Neural progenitor cell (in vitro differentiated cells): ENCODE data around the gene TTYH1. TPM values are rescaled to one million over a fixed set of nuclear protein-coding genes. Genes with fewer than 3 reads are reported as not detected.

ENCODE experiments used
- DNase-seq: peaks from one replicate; pipeline ENCODE4 v3.0.0-alpha.2; 2016; ENCODE audit warnings: low spot score
- H2AFZ ChIP-seq: fragments of 200-600 bp; sonication (generic); replicated peaks from 2 replicates; pipeline ENCODE4 v1.6.1; 2016; ENCODE audit warnings: antibody characterized with exemption
- H3F3A ChIP-seq: fragments of 200-600 bp; sonication (generic); 2 replicates; pipeline ENCODE4 v1.6.1; 2016; ENCODE audit warnings: antibody characterized with exemption, low read depth
- H3K27ac ChIP-seq: fragments of 200-600 bp; sonication (generic); 2 replicates; pipeline ENCODE4 v1.5.1; 2016; ENCODE audit warnings: mild to moderate bottlenecking
- H3K27me3 ChIP-seq: fragments of 200-600 bp; sonication (generic); 2 replicates; pipeline ENCODE4 v1.6.1; 2016; ENCODE audit warnings: mild to moderate bottlenecking, moderate library complexity
- H3K36me3 ChIP-seq: fragments of 200-600 bp; sonication (generic); 2 replicates; pipeline ENCODE4 v1.5.1; 2016
- H3K4me1 ChIP-seq: fragments of 200-600 bp; sonication (generic); 2 replicates; pipeline ENCODE4 v1.6.1; 2016; ENCODE audit warnings: mixed run types
- H3K4me2 ChIP-seq: fragments of 200-600 bp; sonication (generic); 2 replicates; pipeline ENCODE4 v1.6.1; 2016
- H3K4me3 ChIP-seq: fragments of 200-600 bp; sonication (generic); 2 replicates; pipeline ENCODE4 v1.5.1; 2016
- H3K79me2 ChIP-seq: fragments of 200-600 bp; sonication (generic); 2 replicates; pipeline ENCODE4 v1.6.1; 2016; ENCODE audit warnings: low read depth
- H3K9ac ChIP-seq: fragments of 200-600 bp; sonication (generic); 2 replicates; pipeline ENCODE4 v1.6.1; 2016
- H3K9me3 ChIP-seq: fragments of 200-600 bp; sonication (generic); 2 replicates; pipeline ENCODE4 v1.5.1; 2016; ENCODE audit warnings: low read depth
- H4K20me1 ChIP-seq: fragments of 200-600 bp; sonication (generic); 2 replicates; pipeline ENCODE4 v1.6.1; 2016; ENCODE audit warnings: low read depth
- H3K27ac Mint-ChIP-seq: 3 replicates; pipeline ENCODE4 v1.8.0; 2021; ENCODE audit warnings: mixed read lengths
- H3K27me3 Mint-ChIP-seq: 2 replicates; pipeline ENCODE4 v1.8.0; 2022; ENCODE audit warnings: low read depth, mild to moderate bottlenecking, inconsistent platforms, moderate library complexity, mixed read lengths; ENCODE audit not compliant: insufficient read depth
- H3K36me3 Mint-ChIP-seq: 3 replicates; pipeline ENCODE4 v1.8.0; 2021; ENCODE audit warnings: mixed read lengths
- H3K4me1 Mint-ChIP-seq: 3 replicates; pipeline ENCODE4 v1.8.0; 2021; ENCODE audit warnings: mixed read lengths
- H3K4me3 Mint-ChIP-seq: 3 replicates; pipeline ENCODE4 v1.8.0; 2021; ENCODE audit warnings: mild to moderate bottlenecking, moderate library complexity, mixed read lengths
- H3K9me3 Mint-ChIP-seq: 3 replicates; pipeline ENCODE4 v1.8.0; 2020; ENCODE audit warnings: mixed read lengths
- CTCF ChIP-seq: fragments of 200-600 bp; sonication (generic); IDR thresholded peaks from 2 replicates; pipeline ENCODE4 v1.5.1; 2017; ENCODE audit warnings: antibody characterized with exemption, mild to moderate bottlenecking
- EZH2 ChIP-seq: fragments of 200-600 bp; sonication (generic); IDR thresholded peaks from 2 replicates; pipeline ENCODE4 v1.6.1; 2017; ENCODE audit warnings: antibody characterized with exemption, mild to moderate bottlenecking, moderate library complexity
- EZH2phosphoT487 ChIP-seq: fragments of 200-600 bp; sonication (generic); IDR thresholded peaks from 2 replicates; pipeline ENCODE4 v1.6.1; 2017; ENCODE audit warnings: antibody characterized with exemption
- total RNA-seq: library from RNA; depleted of rRNA; stranded (reverse); fragments of >200 nt; gene quantifications from 2 replicates; pipeline ENCODE4 v1.2.3, GENCODE V29; 2015; ENCODE audit warnings: low replicate concordance

TTYH1 gene
- total RNA-seq, 1 donor from 2014 or later: 34.2 TPM

GRCh38 chr19:54390942-54391577 is 24.2 kb upstream of the TTYH1 start:
- Mint-ChIP-seq H3K27me3 (peaks cover 13% of the 10 kb centered on the region), H3K36me3 (no peaks in the 10 kb centered on the region), H3K27ac (no peak overlapping the region), H3K4me1 (peaks cover 18% of the 10 kb centered on the region), H3K4me3 (no peak overlapping the region), H3K9me3 (no peaks in the 10 kb centered on the region)
- Histone ChIP-seq H3K27ac (no peak overlapping the region), H2AFZ (no peak overlapping the region), H3K27me3 (peaks cover 45% of the 10 kb centered on the region), H3K36me3 (no peaks in the 10 kb centered on the region), H3K79me2 (no peaks in the 10 kb centered on the region), H3K9ac (no peak overlapping the region), H4K20me1 (no peaks in the 10 kb centered on the region), H3K9me3 (no peaks in the 10 kb centered on the region), H3K4me3 (no peak overlapping the region), H3K4me2 (peak overlapping the region; percentile 41), H3K4me1 (peaks cover 6% of the 10 kb centered on the region), H3F3A (peaks cover 6% of the 10 kb centered on the region)
- no peak for TF ChIP-seq EZH2
- TF ChIP-seq CTCF: peak; percentile 87
- TF ChIP-seq EZH2phosphoT487: no peak
- peak; percentile 93 for DNase-seq

DNA sequence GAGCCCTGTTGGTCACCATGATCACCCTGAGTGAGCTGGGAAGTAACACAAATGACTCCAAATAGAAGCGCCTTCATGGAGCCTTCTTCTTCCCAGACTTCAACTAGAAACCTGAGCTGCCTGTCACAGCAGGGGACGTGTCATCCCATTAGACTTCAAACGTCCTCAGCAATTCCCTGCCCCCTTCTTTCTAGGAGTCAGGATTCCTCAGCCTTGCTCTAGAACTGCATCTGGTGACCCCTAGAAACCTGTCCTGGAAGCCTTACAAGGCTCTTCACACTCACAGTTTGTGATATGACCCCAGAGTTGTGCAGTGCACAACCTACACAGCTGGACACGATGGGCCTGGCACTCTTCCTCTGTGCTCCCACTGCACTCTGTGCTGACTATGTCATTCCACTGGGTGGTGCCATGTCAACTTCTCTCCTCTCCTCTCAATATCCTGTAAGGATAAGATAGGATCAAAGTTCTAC is 23.6 kb upstream of the TTYH1 start:
- H3K4me2 ChIP-seq: no peak overlapping the region
- Mint-ChIP-seq H3K9me3 (no peaks in the 10 kb centered on the region), H3K4me3 (no peak overlapping the region), H3K27ac (no peak overlapping the region), H3K36me3 (no peaks in the 10 kb centered on the region), H3K27me3 (peaks cover 13% of the 10 kb centered on the region), H3K4me1 (peaks cover 18% of the 10 kb centered on the region)
- H2AFZ ChIP-seq: no peak overlapping the region
- H3K27ac ChIP-seq: no peak overlapping the region
- no peak overlapping the region for H3K4me3 ChIP-seq
- H3K4me1 ChIP-seq: peaks cover 6% of the 10 kb centered on the region
- no peaks in the 10 kb centered on the region for H3K36me3 ChIP-seq
- no peak overlapping the region for H3K9ac ChIP-seq
- H3F3A ChIP-seq: peaks cover 6% of the 10 kb centered on the region
- peaks cover 39% of the 10 kb centered on the region for H3K27me3 ChIP-seq
- H3K79me2 ChIP-seq: no peaks in the 10 kb centered on the region
- no peaks in the 10 kb centered on the region for H4K20me1 ChIP-seq
- TF ChIP-seq EZH2phosphoT487: no peak
- peak; percentile 11 for TF ChIP-seq CTCF
- H3K9me3 ChIP-seq: no peaks in the 10 kb centered on the region
- DNase-seq: peak; percentile 26

GRCh38 chr19:54392105-54392504 is 23.2 kb upstream of the TTYH1 start:
- Mint-ChIP-seq H3K9me3 (no peaks in the 10 kb centered on the region), H3K27me3 (peaks cover 13% of the 10 kb centered on the region), H3K4me1 (peaks cover 18% of the 10 kb centered on the region), H3K4me3 (no peak overlapping the region), H3K27ac (no peak overlapping the region), H3K36me3 (no peaks in the 10 kb centered on the region)
- H3K4me3 ChIP-seq: no peak overlapping the region
- H3K4me1 ChIP-seq: peaks cover 6% of the 10 kb centered on the region
- H3K79me2 ChIP-seq: no peaks in the 10 kb centered on the region
- H3K27ac ChIP-seq: no peak overlapping the region
- no peak overlapping the region for H2AFZ ChIP-seq
- H3K27me3 ChIP-seq: peaks cover 34% of the 10 kb centered on the region
- H3K36me3 ChIP-seq: no peaks in the 10 kb centered on the region
- H3F3A ChIP-seq: peaks cover 6% of the 10 kb centered on the region
- DNase-seq: no peak
- TF ChIP-seq EZH2 (no peak), CTCF (no peak), EZH2phosphoT487 (no peak)
- no peak overlapping the region for H3K4me2 ChIP-seq
- H3K9me3 ChIP-seq: no peaks in the 10 kb centered on the region
- no peaks in the 10 kb centered on the region for H4K20me1 ChIP-seq
- no peak overlapping the region for H3K9ac ChIP-seq
